ENCODE data around the gene SEC62.

Gene SEC62

DNA sequence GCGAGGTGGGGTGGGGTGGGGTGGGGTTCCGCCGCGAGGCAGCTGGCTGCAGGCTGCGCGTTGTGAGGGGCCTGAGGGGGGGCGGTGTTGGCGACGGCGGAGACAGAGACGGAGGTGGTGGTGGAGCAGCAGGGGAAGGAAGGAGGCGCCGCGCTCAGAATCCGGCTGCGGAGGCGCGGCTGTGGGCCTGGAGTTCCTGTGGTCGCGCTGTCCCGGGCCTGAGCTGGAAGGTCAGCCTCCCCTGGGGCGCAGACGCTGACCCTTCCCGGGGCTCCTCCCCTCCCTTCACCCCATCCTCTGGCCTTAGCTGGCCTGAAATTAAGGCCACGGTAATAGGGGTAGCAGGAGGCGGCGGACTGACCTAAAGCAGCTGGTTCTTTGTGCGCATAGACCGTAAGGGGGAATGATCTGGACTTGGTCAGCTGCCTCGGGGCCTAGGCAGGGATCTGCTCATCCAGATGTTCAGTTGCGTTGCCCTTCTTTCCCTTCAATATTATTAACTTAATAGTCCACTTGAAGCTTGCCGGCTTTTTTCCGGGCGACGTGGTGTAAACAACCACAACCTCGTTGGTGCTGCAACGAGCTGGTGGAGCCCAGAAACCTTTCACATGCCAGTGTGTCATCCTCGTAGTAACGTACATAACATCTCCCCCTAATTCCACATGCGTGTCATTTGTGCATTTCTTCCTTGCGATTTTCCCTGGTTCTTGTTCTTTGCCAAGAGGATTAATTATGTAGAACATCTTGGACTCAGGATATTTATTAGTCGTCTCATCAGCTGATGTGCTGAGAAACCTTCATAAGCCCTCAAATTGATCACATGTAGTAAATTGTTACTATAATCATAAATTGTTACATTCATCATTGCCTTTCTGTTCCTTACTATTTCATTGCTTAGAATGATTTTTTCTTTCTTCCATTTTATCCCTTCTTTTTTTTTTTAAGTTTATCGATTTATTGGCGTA, 626 bp downstream of the SEC62 start:
- DNase-seq, result no peak

DNA sequence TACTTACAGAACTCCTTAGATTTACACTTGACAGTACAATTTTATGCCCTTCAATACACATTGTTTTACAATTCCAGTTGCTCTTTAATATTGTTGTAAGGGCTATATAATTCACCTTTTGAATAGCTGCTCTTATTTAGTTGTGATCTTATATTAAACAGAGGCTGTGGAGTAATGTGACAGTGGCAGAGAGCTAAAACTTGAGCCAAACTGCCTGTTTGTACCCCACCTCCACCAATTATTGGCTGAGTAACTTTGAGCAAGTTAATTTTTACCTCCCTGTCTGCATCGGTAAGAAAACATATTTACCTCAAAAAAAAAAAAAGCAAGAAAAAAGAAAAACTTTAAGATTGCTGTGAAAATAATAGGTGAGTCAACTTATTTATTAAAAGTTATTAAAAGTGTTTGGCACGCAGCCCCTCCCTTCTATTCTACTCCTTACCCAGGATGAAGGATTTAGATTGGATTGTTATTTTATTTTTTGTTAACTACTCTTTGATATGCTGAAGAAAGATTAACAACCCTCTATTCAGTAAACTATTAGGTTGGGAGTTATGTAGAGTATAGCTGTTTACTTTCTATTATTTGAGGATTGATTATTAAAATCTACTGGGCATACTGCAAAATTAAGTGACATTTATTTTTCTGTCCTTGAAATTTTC, 1.7 kb downstream of the SEC62 start:
- no peak for DNase-seq

DNA sequence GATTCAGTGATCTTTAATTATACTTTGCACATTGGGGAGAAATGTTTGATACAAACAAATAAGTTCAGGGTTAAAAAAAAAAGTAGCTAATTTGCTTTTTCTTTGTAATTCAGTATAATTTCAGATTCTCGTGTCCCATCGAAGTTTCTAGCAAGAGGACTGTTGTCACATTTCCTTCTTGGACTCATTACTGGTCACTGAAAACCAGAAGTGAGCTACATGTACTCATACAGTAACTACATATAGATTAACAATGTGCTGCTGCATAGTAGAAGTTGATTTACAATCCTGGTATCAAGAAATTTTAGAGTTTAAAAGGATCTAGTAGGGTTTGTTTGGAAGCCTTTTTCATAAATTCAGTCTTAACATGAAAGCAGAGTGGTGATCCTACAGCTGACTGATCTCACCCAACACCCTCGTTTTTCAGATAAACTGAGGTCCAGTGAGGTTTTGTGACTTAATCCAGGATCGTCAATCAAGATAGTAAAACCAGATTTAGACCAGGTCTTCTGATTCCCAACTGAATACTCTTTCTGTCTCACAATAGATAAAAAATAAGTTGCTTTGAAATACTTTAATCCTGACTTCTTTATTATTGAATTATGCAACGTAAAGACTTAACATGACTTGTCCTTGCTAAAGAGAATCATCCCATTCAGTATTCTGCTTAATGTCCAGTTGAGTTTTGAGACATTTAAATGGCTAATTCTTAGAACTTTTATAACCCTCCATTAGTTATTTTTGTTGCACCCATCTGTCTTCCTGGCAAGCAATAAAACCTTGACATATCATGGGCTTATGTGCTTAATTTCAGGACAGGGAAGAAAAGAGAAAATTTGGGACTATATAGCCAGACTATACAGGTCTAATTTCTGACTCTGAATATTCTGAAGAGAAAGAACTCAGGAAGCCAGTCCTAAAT, 2.8 kb downstream of the SEC62 start:
- no peak for DNase-seq

DNA sequence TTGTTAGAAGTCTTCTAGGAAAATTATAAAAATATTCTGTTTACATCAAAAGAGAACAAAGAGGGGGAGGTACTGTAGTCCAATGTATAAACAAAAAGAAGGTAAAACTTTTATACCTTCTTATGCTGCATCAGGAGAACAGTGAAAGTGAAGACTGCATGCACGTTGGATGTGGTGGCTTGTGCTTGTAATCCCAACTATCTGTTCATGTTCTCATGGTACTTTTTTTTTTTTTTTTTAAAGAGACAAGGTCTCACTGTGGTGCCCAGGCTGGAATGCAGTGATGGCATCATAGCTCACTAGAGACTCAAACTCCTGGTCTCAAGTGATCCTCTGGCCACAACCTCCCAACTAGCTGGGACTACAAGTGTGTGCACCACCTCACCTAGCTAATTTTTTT, 4.2 kb downstream of the SEC62 start:
- DNase-seq, result no peak

DNA sequence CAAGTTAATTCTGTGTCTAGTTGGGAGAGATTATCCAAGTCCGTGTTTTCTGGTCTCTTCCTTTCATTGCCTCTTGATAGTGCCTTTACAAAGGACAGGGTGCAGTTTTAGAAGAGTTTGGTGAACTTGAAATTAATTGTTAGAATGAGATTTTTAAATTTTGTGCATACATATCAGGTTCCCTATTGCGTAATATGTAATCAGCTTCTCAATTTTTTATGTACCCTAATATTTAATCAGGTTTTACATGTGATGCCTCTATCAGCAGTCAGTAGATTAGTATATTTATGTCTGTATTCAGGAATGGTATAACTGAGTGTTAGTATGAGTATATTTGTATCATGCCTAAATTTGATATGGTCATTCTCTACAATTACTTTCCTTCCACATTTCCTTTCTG, 4.9 kb downstream of the SEC62 start:
- no peak for DNase-seq

DNA sequence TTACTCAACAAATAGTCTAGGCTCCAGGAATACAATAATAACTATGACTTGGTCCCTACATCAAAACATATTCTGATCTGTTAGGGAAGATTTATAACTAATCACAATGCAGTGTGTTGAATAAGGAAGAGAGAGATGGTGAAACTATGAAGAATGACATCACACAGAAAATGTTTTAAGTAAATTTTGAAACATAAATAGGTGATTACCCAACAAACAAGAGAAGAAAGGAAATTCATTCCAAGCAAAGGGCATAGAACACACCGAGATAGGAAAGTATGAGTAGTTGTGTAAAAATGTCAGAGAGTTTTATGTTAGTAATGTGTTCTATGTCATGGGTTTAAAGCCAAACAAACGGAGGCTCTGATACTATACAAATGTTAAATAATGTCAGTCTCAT, 13.4 kb downstream of the SEC62 start:
- no peak for DNase-seq

DNA sequence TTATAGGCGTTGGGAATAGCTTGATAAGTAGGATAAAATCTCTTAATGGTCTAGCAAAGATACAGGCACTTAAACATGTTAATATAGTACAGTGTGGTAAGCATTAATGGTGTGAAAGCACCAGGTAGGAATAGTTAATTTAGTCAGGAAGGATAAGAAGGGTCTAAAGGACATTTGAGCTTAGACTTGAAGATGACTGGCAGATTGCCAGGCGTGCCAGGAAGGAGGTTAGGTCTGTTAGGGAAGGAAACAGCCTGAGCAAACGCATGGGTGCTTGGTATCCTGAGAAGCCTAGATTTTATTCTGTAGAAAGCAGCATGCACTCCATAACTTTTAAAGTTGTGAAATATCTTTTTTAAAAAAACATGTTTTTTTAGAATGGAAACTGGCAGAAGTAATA, 17.7 kb downstream of the SEC62 start:
- DNase-seq, result no peak

DNA sequence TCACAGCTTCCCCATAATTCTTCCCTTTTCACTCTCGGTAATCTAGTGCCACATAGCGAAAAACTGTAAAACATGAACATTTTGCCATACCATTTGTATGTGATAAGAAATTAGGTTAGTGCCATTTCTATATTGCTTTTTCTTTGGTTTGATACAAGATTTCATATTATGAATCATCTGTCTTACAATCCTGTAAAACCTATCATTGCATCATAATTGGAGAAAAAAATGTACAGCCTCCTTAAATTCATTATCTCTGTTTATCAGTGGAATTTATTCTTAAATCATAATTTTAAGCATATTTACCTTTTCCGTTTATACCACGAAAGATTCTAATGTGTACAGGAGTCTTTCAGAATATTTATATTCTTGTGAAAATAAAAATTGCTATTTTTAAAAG, 23.8 kb downstream of the SEC62 start:
- no peak for DNase-seq

DNA sequence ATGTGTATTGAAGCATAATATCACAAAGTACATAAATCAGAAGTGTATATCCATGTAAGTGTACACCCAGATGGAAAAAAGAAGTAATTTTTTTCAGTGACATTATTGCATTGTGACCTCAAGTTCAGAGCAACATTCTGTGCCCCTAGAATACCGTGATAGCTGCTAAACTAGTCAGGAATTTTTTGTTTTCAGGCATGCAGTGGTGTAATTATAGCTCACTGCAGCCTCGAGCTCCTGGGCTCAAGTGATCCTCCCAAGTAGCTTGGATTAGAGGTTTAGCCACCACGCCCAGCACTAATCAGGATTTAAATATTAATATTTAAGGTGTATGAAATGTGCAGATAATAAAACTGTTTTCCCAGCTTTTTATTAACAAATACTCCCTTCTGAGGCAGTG, 25.5 kb downstream of the SEC62 start:
- no peak for DNase-seq

DNA sequence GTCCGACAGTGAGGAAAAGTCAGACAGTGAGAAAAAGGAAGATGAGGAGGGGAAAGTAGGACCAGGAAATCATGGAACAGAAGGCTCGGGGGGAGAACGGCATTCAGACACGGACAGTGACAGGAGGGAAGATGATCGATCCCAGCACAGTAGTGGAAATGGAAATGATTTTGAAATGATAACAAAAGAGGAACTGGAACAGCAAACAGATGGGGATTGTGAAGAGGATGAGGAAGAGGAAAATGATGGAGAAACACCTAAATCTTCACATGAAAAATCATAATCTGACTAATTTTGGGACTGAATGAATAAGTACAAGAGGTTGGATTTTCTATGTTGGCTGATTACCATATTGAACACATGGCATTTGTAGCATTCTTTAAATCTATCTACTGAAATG, 26.2 kb downstream of the SEC62 start:
- no peak for DNase-seq

DNA sequence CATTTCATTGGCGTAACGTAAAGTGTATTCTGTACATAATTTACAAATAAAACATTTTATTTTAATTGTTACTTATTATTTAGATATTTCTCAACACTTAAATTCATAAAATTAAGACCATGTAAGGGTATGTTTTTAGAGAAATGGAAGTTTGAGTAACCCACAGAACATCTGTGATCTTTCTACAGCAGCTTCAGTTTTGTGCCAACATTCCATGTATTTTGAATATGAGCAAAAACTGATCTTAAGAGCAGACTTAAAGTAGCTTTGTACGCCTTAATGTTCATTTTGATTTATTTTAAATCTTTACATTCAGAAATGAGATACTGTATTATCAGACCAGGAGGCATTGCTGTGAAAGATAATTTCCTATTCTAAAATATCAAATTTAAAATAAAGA, 27.2 kb downstream of the SEC62 start:
- no peak for DNase-seq

DNA sequence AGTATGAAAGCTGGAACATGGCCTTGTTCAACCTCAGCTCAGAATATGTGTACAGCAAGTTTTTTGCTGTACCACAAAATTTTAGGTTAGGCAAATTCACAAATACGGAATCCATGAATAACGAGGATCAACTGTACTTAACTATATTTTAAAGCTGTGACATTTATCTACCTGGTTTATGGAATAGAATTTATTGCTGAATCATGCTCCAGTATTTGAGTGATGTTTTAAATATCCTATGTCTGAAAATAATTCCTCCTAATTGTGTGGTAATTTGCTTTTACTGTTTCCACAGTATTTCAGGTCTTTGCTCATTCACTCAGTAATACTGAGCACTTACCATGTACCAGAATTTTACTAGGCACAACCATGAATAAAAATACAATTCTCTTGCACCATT, 29.5 kb downstream of the SEC62 start:
- no peak for DNase-seq

DNA sequence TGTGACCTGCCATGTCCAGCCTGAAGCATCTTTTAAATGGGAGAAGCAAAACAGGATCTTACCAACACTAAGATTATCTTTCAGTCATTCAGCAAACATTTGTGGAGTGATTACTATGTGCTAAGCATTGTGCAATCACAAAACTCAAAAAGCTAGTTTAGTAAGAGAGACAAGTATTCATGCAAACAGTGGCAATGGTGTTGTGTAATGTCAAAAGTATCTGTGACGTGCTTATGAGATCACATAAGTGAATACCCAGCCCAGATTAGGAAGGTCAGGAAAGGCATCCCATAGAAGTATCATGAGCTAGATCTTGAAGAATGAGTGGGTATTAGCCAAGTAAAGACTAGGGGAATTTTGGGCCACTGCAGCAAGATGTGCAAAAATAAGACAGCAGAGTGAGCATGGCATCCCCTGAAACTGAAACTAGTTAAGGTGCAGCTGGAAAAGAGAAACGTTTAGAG, 32.1 kb downstream of the SEC62 start:
- no peak for DNase-seq

DNA sequence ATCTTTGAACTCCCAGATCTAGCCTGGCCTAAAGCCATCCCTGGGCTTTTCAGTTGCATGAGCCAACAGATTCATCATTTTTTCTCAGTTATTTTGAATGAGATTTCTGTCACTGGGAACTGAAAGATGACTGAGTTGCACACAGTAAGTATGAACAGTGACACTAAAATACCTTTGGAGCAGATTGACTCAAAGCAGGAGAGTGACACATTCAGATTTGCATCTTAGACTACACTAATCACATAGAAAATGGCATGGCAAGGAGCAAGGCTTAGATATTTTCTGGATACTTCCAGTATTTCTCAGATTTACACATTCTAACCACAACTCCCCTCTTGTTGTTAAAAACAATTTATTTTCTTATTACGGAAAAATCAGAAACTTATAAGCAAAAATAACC, 32.8 kb downstream of the SEC62 start:
- DNase-seq, result no peak

DNA sequence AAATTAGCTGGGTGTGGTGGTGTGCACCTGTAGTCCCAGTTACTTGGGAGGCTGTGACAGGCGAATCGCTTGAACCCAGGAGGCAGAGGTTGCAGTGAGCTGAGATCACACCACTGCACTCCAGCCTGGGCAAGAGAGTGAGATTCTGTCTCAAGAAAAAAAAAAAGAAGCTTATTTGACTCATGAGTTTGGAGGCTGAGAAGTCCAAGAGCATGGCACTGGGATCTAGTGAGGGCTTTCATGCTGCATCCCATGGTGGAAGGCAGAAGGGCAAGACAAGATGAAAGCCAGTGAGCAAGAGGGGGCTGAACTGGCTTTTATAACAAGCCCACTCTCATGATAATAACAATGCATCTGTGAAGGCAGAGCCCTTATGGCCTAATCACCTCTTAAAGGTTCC, 33.4 kb downstream of the SEC62 start:
- no peak for DNase-seq

DNA sequence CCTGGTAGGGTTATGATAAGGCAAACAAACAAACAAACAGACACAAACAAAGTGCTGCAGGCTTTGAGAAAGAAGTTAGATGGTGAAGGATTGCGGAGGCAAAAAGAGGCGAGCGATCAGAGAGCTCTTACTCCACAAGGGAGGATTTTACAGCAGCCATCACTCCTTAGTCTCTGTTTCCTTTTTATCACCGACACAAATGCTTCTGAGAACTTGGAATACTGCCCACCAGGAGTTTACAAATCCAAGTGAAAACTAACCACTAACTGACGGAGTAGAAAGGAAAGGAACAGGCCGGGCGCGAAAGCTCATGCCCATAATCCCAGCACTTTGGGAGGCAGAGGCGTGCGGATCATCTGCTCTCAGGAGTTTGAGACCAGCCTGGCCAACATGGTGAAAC, 35.6 kb downstream of the SEC62 start:
- no peak for DNase-seq

DNA sequence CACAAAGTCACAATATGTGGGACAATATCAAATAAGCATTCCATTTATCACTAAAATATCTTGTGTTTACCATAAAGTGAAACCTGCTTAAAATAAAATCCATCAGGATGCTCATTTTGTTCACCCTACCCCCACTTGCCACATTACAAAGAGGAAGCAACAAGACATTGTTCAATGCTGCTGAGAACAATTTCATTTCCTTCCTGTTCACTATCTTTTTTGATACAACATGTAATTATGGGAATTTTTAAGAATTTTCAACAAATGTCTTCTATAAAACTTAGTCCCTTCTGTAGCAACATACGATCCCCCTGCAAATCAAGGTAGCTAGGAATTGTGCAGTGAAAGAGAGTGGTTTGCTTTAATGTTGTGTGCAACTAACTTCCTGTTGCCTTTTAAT, 36.3 kb downstream of the SEC62 start:
- no peak for DNase-seq

DNA sequence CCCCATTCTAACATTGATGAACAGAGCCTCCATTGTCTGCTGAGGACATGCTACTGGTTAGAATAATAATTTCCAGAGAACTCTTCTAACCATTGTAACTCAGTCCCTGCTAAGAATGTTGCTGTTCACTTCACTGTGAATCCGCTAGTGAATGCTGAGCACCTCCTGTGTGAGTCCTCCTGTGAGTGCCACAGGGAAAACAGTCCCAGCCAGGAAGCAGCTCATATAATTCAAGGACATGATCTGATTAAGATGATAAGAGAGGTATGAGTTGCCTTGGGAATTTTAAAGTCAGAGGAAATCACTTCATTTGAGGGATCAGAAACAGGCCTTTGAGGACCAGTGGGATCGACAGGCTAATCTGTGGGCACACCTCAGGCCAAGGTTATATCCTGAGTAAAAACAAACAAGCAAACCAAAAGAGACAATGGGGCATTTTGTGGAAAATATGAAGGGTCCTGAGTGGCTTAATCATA, 37.3 kb downstream of the SEC62 start:
- DNase-seq, result no peak

DNA sequence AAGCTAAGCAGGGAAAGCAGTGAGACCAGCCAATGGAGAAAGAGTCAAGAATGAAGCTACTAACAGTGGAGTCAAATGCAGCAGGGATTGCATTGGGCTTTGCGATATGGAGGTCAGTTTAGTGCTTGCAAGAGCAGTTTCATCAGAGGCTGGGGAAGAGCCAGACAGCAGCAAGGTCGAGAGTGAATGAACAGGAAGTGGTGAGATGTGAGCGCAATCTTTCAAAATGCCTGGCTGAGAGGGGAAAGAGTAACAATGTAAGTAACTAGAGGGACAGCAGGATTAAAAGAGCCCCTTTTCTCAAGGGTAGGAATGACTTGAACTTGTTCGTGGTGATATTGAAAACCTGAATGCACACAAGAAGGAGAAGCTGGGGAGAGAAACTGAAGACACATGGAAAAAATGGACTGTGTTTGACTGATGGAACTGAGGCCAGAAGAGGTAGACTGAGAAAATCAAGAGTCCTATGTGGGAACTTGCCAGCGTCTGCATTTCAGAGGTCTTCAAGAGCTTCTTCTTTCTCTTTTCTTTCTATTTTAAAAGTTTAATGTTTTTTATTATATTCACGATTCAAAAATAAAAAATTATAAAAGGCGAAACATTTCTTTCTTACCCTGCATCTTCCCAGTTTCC, 40.5 kb downstream of the SEC62 start:
- DNase-seq, result no peak

DNA sequence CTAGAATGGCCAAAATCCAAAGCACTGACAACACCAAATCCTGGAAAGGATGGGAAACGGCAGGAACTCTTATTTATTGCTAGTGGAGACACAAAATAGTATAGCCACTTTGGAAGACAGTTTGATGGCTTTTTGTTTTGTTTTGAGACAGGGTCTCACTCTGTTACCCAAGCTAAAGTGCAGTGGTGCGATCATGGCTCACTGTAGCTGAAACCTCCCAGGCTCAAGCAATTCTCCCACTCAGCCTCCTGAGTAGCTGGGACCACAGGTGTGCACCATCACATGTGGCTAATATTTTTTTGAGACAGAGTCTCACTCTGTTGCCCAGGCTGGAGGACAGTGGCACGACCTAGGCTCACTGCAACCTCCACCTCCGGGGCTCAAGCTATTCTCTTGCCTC, 43.9 kb downstream of the SEC62 start:
- no peak for DNase-seq

DNA sequence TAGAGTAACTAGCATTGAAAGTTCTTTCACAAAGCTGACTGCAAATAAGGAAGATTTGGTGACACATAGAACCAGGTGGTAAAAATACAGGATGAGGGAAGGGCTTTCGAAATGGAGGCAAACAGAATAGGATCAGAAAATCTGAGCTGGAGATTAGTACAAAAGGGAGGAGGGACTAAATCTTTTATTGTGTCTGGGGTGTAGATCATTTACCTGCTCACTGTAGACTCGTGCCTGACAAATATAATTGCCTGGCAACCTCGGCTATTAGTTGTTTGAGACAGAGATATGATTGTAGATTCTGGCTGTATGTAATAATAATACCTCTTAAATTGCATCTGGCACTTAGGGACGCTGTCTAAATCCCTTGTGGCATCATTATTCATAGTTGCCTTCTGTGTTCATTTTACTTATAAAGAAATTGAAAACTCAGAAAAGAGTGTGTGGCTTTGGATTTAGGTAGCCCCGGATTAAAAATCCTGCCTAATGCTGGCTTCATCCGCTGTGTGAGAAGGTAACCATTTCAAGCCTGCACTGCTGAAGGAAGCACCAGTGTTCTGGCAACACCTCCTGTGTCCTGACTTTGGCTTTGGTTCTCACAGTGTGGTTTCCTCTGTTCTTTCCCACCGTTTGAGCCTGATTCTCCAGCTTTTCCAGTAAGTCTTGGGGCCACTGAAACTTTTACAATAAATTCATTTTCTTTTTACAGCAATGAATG, 46.2 kb downstream of the SEC62 start:
- DNase-seq, result no peak

DNA sequence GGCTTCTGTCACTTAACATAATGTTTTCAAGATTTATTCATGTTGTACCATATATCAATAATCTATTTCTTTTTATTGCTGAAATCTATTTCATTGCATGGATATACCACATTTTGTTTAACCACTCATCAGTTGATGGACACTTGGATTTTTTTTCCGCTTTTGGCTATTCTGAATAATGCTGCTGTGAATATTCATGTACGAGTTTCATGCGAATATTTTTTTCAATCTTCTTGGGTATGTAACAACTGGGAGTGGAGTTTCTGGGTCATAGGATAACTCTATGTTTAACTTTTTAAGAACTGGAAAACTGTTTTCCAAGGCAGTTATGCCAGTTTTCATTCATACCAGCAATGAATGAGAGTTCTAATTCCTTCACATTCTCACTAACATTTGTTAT, 49.5 kb downstream of the SEC62 start:
- no peak for DNase-seq

Measured in SHP77 treated with DMSO at 0.1 percent for 48 hours (cell line).